Activated CD8-positive, alpha-beta T cell treated with anti-CD3 and anti-CD28 coated beads for 36 hours (primary cell): ENCODE results near the gene CAMKK2. TPM values are rescaled to one million over a fixed set of nuclear protein-coding genes. Genes with fewer than 3 reads are reported as not detected.

Experiments used
- ATAC-seq: fragments of 200-7000 bp; cut with Tn5 transposase; one replicate; pipeline ENCODE4 v1.10.0; 2021; ENCODE audit warnings: mild to moderate bottlenecking, moderate library complexity
- CTCF ChIA-PET: fragments of 350-600 bp; sonication (Branson Sonifier 250); formaldehyde crosslinking; loops from one replicate; lab custom pipeline; 2021; ENCODE audit warnings: antibody characterized with exemption; lab: Charles Lee
- POLR2A ChIA-PET: fragments of 350-600 bp; sonication (Branson Sonifier 250); formaldehyde crosslinking; loops from one replicate; lab custom pipeline; 2021; ENCODE audit warnings: antibody characterized with exemption; lab: Charles Lee
- DNase-seq: peaks from one replicate; pipeline ENCODE4 v3.0.0-alpha.2; 2020
- H3K27ac Mint-ChIP-seq: one replicate; pipeline ENCODE4 v1.8.0; 2021; ENCODE audit warnings: mild to moderate bottlenecking, mixed read lengths
- H3K27me3 Mint-ChIP-seq: one replicate; pipeline ENCODE4 v1.8.0; 2021; ENCODE audit warnings: mixed read lengths
- H3K36me3 Mint-ChIP-seq: one replicate; pipeline ENCODE4 v1.8.0; 2021; ENCODE audit warnings: low read depth, mixed read lengths
- H3K4me1 Mint-ChIP-seq: one replicate; pipeline ENCODE4 v1.8.0; 2021; ENCODE audit warnings: low read depth, mixed read lengths
- H3K4me3 Mint-ChIP-seq: one replicate; pipeline ENCODE4 v1.8.0; 2021; ENCODE audit warnings: mild to moderate bottlenecking, moderate library complexity, mixed read lengths
- H3K9me3 Mint-ChIP-seq: one replicate; pipeline ENCODE4 v1.8.0; 2021; ENCODE audit warnings: mixed read lengths
- intact Hi-C: fragments of 100-400 bp; cut with micrococcal nuclease; formaldehyde crosslinking; loops from one replicate; pipeline ENCODE4 v1.10.0; 2022
- total RNA-seq, 2 experiments: library from RNA; stranded (reverse); gene quantifications; one replicate each; pipeline ENCODE4 v1.2.3, GENCODE V29; 2021
- TF ChIP-seq, protein P1 (sequence below): fragments of 200-600 bp; IDR thresholded peaks from one replicate; pipeline ENCODE4 v1.8.0; 2022; ENCODE audit warnings: antibody characterized with exemption, mild to moderate bottlenecking

Gene CAMKK2
- total RNA-seq, 2 experiments from 2014 or later, result 25.2 to 28.0 TPM

DNA sequence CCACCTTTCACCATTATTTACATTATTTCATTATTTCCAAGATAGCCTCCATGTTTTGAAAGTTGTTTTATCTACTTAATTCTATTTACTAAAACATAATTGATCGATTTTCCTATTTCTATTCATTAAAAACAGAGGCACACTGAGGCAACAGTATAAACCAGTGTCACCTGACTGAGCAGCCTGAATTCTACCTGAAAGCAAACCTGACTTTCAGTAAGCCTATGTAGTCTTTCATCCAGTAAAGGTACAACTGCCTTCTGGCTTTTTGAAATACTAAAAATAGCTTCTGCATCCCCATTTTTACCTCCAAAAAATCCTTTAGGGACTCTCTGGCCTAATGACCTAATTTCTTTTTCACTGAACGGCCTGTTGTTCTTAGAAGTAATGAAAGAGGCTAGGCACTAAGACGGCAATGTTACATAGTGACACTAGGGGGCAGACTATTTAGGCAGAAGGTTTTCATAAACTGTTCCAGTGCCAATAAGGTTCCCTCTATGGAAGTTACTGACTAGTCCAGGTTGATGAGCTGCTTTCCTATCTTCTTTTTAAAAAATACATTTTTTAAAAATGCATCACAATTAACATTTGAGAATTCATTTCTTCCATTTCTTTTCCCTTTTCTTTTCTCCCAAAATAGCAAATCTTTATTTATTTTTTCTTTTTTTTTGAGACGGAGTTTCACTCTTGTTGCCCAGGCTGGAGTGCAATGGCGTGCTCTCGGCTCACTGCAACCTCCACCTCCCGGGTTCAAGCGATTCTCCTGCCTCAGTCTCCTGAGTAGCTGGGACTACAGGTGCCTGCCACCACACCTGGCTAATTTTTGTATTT lies 38.2 kb upstream of the CAMKK2 start:
- DNase-seq, result peak; percentile 8
- TF ChIP-seq, protein P1, sequence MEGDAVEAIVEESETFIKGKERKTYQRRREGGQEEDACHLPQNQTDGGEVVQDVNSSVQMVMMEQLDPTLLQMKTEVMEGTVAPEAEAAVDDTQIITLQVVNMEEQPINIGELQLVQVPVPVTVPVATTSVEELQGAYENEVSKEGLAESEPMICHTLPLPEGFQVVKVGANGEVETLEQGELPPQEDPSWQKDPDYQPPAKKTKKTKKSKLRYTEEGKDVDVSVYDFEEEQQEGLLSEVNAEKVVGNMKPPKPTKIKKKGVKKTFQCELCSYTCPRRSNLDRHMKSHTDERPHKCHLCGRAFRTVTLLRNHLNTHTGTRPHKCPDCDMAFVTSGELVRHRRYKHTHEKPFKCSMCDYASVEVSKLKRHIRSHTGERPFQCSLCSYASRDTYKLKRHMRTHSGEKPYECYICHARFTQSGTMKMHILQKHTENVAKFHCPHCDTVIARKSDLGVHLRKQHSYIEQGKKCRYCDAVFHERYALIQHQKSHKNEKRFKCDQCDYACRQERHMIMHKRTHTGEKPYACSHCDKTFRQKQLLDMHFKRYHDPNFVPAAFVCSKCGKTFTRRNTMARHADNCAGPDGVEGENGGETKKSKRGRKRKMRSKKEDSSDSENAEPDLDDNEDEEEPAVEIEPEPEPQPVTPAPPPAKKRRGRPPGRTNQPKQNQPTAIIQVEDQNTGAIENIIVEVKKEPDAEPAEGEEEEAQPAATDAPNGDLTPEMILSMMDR, result peak; percentile 86
- intact Hi-C loops, result loop anchor here (5.0 to 10.0 kb wide), 2 partner anchors 68 to 110 kb away; partner anchors contain the start of gene RNF34
- Mint-ChIP-seq H3K9me3 (no peaks in the 10 kb centered on the region), H3K27ac (no peak overlapping the region), H3K4me1 (peaks cover 3% of the 10 kb centered on the region), H3K36me3 (peaks cover 34% of the 10 kb centered on the region), H3K27me3 (no peaks in the 10 kb centered on the region), H3K4me3 (no peak overlapping the region)
- ChIA-PET CTCF (interaction anchor here (0.6 to 7.5 kb wide), 33 partner anchors 9 to 143 kb away, joined by 3 to 80 read pairs (median 6); partner anchors contain the start of genes ANAPC5 and RNF34), POLR2A (interaction anchor here (0.6 to 3.3 kb wide), 3 partner anchors 12 to 112 kb away, joined by 3 to 18 read pairs (median 5); partner anchors contain the start of gene RNF34)
- peak; percentile 88 for ATAC-seq

DNA sequence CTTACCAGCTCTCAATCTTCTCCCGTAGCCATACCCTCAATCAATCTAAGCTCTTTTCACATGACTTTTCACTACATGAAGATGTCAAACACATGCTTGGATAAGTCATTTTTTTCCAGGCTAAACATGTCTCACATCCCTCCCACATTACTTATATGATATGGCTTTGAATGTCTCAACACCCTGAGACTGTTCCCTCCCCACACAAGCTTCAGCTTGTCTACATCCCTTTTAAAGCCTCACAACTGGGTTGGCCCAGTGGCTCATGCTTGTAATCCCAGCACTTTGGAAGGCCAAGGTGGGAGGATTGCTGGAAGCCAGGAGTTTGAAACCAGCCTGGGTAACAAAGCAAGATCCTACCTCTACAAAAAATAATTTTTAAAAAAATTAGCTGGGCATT lies 37.2 kb upstream of the CAMKK2 start:
- no peaks in the 10 kb centered on the region for H3K9me3 Mint-ChIP-seq
- CTCF ChIA-PET, result interaction anchor here (1.2 to 7.5 kb wide), 14 partner anchors 10 to 130 kb away, joined by 3 to 80 read pairs (median 6); partner anchors contain the start of genes ANAPC5 and RNF34
- POLR2A ChIA-PET, result interaction anchor here (3.3 kb wide), 1 partner anchor 67 kb away, joined by 18 read pairs; the partner anchor contains the start of gene RNF34

DNA sequence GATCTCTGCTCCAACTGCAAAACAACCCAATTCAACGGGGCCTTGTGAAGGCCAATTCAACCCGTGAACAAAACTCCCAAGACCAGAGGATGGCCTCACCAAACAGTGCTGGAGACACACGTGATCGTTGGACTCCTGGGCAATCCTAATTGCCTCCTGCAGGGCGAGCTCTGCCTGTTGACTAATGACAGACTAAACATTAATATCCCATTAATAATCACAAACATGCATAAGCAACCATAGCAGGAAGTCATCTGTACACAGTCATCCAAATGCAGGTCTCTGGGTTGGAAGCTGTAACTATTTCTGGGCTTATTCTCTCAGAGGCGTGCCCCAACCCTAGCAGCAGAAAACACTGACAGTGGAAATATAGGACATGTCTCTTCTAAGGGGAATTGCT lies 34.7 kb upstream of the CAMKK2 start:
- peaks cover 3% of the 10 kb centered on the region for H3K4me1 Mint-ChIP-seq
- ChIA-PET CTCF (interaction anchor here (7.5 kb wide), 1 partner anchor 111 kb away, joined by 80 read pairs; no protein-coding TSS in a partner anchor), POLR2A (no interaction called here)
- H3K27me3 Mint-ChIP-seq, result no peaks in the 10 kb centered on the region
- no peak overlapping the region for H3K4me3 Mint-ChIP-seq
- intact Hi-C loops, result loop anchor here (5.0 to 10.0 kb wide), 2 partner anchors 71 to 114 kb away; partner anchors contain the start of gene RNF34
- ATAC-seq, result no peak
- TF ChIP-seq, protein P1, result no peak
- H3K36me3 Mint-ChIP-seq, result peaks cover 55% of the 10 kb centered on the region
- no peak overlapping the region for H3K27ac Mint-ChIP-seq
- no peak for DNase-seq
- no peaks in the 10 kb centered on the region for H3K9me3 Mint-ChIP-seq

More for the DNA sequence above, 37.2 kb upstream of the CAMKK2 start:
- ATAC-seq (no peak), DNase-seq (no peak)
- Mint-ChIP-seq H3K27ac (no peak overlapping the region), H3K36me3 (peaks cover 41% of the 10 kb centered on the region), H3K4me3 (no peak overlapping the region), H3K27me3 (no peaks in the 10 kb centered on the region), H3K4me1 (peaks cover 3% of the 10 kb centered on the region)
- TF ChIP-seq, protein P1, result no peak
- intact Hi-C loops, result loop anchor here (5.0 to 10.0 kb wide), 2 partner anchors 69 to 111 kb away; partner anchors contain the start of gene RNF34

DNA sequence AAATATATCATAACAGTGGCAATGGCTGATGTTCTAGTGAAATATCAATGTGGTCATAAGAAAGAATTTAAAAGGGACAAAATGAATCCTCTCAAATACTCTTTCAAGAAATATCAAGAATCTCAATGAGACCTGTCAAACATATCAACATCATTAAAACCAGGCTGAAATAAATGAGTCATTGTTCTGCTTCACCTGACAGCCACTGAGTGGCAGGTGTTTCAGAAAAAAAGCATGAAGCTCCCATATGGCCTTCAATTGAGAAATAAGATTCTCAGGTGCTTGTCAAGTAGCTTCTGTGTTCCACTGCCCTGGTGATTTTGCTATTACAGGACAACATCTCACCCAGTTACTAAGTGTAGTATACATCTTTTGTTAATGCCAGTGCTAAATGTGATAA lies 34.2 kb upstream of the CAMKK2 start:
- no peak overlapping the region for H3K4me3 Mint-ChIP-seq
- peaks cover 60% of the 10 kb centered on the region for H3K36me3 Mint-ChIP-seq
- peaks cover 3% of the 10 kb centered on the region for H3K4me1 Mint-ChIP-seq
- no peak for DNase-seq
- no peaks in the 10 kb centered on the region for H3K27me3 Mint-ChIP-seq
- no peak for ATAC-seq
- H3K9me3 Mint-ChIP-seq, result no peaks in the 10 kb centered on the region
- TF ChIP-seq, protein P1, result no peak
- intact Hi-C loops, result loop anchor here (5.0 to 10.0 kb wide), 2 partner anchors 72 to 114 kb away; partner anchors contain the start of gene RNF34
- POLR2A ChIA-PET, result no interaction called here
- no peak overlapping the region for H3K27ac Mint-ChIP-seq
- CTCF ChIA-PET, result interaction anchor here (0.7 to 7.5 kb wide), 2 partner anchors 64 to 111 kb away, joined by 3 to 80 read pairs; no protein-coding TSS in a partner anchor
